ENCODE data around the gene CTXN1. TPM values are rescaled to one million over a fixed set of nuclear protein-coding genes. Genes with fewer than 3 reads are reported as not detected.
A peak's percentile ranks its signal among the peaks of the same experiment; 100 is the strongest.

The CTXN1 gene
- total RNA-seq, 1 donor from 2014 or later: 55.9 TPM

DNA sequence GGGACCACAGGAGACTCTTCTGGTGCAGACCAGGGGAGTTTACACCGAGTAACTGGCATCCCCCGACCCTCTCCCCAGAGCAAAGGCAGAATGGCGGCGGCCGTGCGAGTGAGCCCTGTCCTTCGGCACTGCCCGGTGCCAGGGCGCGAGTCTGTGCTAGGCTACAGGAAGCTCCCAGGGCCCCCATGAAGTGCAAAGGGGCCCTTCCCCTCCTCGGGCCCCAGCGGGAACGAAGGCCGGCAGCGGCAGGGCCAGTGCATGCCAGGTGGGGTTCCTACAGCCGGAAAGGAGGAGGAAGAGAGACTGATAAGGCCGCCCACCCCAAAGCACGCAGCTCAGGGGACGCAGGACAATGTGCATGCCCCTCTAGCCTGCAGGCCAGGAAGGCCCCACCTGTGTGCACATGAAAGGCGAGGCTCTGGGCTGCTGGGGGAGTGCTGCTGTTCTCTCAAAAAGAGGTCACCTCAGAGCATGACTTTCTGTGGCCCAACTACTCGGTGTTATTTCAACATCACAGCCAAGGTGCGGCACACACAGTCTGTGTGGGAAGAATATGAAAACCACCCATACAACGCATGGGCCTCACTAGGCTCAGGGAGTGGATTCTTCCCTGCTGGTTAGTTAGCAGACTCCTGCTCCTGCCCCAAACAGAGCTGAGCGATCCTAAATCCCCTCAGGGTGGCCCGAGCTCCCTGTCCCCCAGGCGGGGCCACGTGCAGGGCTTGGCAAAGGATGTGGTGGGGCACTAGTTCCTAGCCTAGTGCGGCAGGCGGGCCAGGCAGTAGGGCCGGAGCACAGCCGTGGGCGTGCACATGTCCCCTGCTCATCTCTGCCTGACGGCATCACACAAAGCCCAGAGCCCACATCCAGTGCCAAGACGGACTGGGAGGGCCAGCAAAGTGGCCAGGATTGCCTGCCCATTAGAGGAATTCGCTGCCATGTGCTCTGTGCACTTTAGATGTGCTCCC, 45.9 kb upstream of the CTXN1 start:
- Histone ChIP-seq H4K20me1 (ENCODE audit: insufficient read depth, low read length) (peaks cover 46% of the 10 kb centered on the region), H3K4me2 (ENCODE audit: low read length) (no peak overlapping the region), H3K9ac (ENCODE audit: low read length) (no peak overlapping the region), H3K27me3 (ENCODE audit: insufficient read depth, low read length) (no peaks in the 10 kb centered on the region), H2AFZ (ENCODE audit: low read depth, low read length) (no peak overlapping the region), H3K36me3 (ENCODE audit: insufficient read depth, low read length) (peaks cover 8% of the 10 kb centered on the region), H3K4me1 (ENCODE audit: insufficient read depth, low read length) (no peaks in the 10 kb centered on the region), H3K9me3 (ENCODE audit: insufficient read depth, low read depth, low read length) (no peaks in the 10 kb centered on the region), H3K27ac (ENCODE audit: low read depth, low read length) (no peak overlapping the region), H3K79me2 (ENCODE audit: insufficient read depth, low read length) (peaks cover 7% of the 10 kb centered on the region), H3K4me3 (ENCODE audit: insufficient read depth, low read depth, low read length) (no peak overlapping the region)
- Mint-ChIP-seq H3K27me3 (ENCODE audit: low read depth, unreplicated experiment) (no peaks in the 10 kb centered on the region), H3K27ac (ENCODE audit: unreplicated experiment) (no peak overlapping the region), H3K9me3 (ENCODE audit: unreplicated experiment) (no peaks in the 10 kb centered on the region), H3K4me3 (ENCODE audit: unreplicated experiment) (no peak overlapping the region), H3K36me3 (ENCODE audit: low read depth, unreplicated experiment) (peaks cover 15% of the 10 kb centered on the region), H3K4me1 (ENCODE audit: low read depth, unreplicated experiment) (no peaks in the 10 kb centered on the region)
- no peak for DNase-seq (ENCODE audit: low read depth)
- TF ChIP-seq, protein P1, sequence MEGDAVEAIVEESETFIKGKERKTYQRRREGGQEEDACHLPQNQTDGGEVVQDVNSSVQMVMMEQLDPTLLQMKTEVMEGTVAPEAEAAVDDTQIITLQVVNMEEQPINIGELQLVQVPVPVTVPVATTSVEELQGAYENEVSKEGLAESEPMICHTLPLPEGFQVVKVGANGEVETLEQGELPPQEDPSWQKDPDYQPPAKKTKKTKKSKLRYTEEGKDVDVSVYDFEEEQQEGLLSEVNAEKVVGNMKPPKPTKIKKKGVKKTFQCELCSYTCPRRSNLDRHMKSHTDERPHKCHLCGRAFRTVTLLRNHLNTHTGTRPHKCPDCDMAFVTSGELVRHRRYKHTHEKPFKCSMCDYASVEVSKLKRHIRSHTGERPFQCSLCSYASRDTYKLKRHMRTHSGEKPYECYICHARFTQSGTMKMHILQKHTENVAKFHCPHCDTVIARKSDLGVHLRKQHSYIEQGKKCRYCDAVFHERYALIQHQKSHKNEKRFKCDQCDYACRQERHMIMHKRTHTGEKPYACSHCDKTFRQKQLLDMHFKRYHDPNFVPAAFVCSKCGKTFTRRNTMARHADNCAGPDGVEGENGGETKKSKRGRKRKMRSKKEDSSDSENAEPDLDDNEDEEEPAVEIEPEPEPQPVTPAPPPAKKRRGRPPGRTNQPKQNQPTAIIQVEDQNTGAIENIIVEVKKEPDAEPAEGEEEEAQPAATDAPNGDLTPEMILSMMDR (IDR thresholded peaks at IDR 0.05; ENCODE audit: insufficient read depth, low read depth, low read length): no peak
- TF ChIP-seq EZH2 (IDR thresholded peaks at IDR 0.05; ENCODE audit: insufficient read depth, low read length): no peak
- FAIRE-seq: no peak

DNA sequence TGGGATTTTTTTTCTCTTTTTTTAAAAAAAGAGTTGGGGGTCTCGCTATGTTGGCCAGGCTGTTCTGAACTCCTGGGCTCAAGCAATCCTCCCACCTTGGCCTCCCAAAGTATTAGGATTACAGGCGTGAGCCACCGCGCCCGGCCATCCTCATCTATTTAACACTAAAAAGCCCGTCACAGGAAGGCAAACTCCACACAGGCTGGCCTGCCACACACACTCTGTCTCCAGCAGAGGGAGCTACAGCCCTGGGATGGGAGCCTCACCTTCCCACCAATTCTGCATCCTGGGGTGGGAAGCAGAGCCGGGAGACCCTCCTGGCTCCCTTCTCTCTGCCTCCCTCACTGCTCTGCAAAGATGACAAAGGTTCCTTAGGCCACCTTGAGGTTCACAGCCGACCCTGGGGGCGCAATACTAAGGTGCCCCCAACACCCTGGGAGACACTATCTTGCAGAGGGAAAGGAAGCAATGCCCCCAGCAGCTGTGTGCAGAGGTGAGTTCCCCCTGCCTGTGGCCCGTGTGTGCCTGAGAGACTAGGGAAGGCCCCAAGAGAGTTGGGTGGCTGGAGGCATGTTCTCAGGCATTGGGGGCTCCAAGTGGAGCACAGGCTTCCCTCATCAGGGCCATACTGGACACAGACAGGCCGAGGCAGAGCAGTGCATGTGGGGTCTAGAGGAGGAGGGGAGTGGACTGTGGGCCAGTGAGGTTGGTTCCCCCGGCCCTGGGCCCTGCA, 44.9 kb upstream of the CTXN1 start:
- Histone ChIP-seq H3K36me3 (ENCODE audit: insufficient read depth, low read length) (peaks cover 11% of the 10 kb centered on the region), H3K27me3 (ENCODE audit: insufficient read depth, low read length) (no peaks in the 10 kb centered on the region), H3K4me3 (ENCODE audit: insufficient read depth, low read depth, low read length) (no peak overlapping the region), H3K9ac (ENCODE audit: low read length) (no peak overlapping the region), H3K9me3 (ENCODE audit: insufficient read depth, low read depth, low read length) (no peaks in the 10 kb centered on the region), H3K79me2 (ENCODE audit: insufficient read depth, low read length) (peaks cover 3% of the 10 kb centered on the region), H3K27ac (ENCODE audit: low read depth, low read length) (no peak overlapping the region), H3K4me2 (ENCODE audit: low read length) (no peak overlapping the region), H2AFZ (ENCODE audit: low read depth, low read length) (no peak overlapping the region), H3K4me1 (ENCODE audit: insufficient read depth, low read length) (no peaks in the 10 kb centered on the region), H4K20me1 (ENCODE audit: insufficient read depth, low read length) (peaks cover 51% of the 10 kb centered on the region)
- Mint-ChIP-seq H3K4me1 (ENCODE audit: low read depth, unreplicated experiment) (no peaks in the 10 kb centered on the region), H3K27me3 (ENCODE audit: low read depth, unreplicated experiment) (no peaks in the 10 kb centered on the region), H3K27ac (ENCODE audit: unreplicated experiment) (no peak overlapping the region), H3K4me3 (ENCODE audit: unreplicated experiment) (no peak overlapping the region), H3K36me3 (ENCODE audit: low read depth, unreplicated experiment) (peaks cover 15% of the 10 kb centered on the region), H3K9me3 (ENCODE audit: unreplicated experiment) (no peaks in the 10 kb centered on the region)
- FAIRE-seq (no peak), DNase-seq (ENCODE audit: low read depth) (no peak)
- no peak for TF ChIP-seq EZH2 (IDR thresholded peaks at IDR 0.05; ENCODE audit: insufficient read depth, low read length)
- TF ChIP-seq, protein P1 (IDR thresholded peaks at IDR 0.05; ENCODE audit: insufficient read depth, low read depth, low read length): peak; percentile 63
